ENCODE data around the gene PRCC.

- no peak for TF ChIP-seq CTCF (IDR thresholded peaks at IDR 0.05)
- TF ChIP-seq POLR2AphosphoS5 (IDR thresholded peaks at IDR 0.05), result no peak
These were observed 54.5 kb downstream of the PRCC start for GRCh38 chr1:156821801-156822200.
